ENCODE data around the gene CDK15.

- no peak for TF ChIP-seq EZH2 (IDR thresholded peaks at IDR 0.05; ENCODE audit: borderline replicate concordance, low read length)
- TF ChIP-seq CTCF (IDR thresholded peaks at IDR 0.05; ENCODE audit: low read length), result no peak
Measured at GRCh38 chr2:201793631-201794030, 12.7 kb upstream of the CDK15 start.

All from OCI-LY1 (cell line).